Measurements from ENCODE around the gene MAP3K7CL. TPM values are rescaled to one million over a fixed set of nuclear protein-coding genes. Genes with fewer than 3 reads are reported as not detected.
"Not testable (repeated sequence)": the region's sequence is repeated elsewhere in the genome, so short reads cannot be mapped to it uniquely, and the experiment has no call there.

MAP3K7CL gene
- polyA plus RNA-seq, 1 donor: 9.6 TPM

DNA sequence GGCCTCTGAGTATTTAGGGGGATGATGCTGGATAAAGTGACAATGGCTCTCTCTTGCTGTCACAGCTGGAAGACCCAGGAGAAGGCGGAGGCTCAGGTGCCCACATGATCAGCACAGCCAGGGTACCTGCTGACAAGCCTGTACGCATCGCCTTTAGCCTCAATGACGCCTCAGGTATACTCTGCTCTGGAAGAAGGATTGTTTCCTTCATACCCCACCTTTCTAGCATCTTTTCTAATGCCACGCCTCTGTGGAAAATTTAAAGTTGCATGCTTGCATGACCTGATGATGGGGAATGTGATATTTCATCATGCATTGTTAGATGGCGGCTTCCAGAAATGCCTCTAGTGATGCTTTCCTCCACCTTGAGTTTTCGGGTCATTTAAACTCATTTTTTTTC lies 2.8 kb downstream of the MAP3K7CL start:
- DNase-seq: no peak

- no peak for DNase-seq
Observed at GRCh38 chr21:29133796-29134195, 3.4 kb downstream of the MAP3K7CL start.

- DNase-seq: no peak
Observed at GRCh38 chr21:29135481-29135880, 5.0 kb downstream of the MAP3K7CL start.

- DNase-seq: no peak
Observed at GRCh38 chr21:29136033-29136432, 5.6 kb downstream of the MAP3K7CL start.

- DNase-seq: no peak
Observed at GRCh38 chr21:29144736-29145353, 14.4 kb downstream of the MAP3K7CL start.

DNA sequence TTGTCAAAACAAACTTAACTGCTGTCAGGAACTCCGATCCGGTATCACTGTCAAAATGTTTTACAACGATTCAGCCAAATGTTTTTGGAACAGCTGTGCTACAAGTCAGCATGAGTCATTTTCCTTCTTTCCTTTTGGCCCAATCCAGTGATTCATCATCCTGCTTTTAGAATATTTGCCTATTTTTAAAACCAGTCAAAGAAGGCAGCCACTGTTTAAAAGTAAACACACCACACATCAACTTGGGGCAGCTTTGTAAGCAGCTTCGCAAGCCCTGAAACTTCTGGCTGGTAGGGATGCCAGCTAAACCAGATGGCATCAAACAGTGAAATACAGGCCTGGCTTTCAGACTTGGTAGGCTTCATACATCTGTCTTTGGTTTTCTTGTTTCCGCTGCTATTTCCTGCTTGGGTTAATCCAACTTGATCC lies 14.9 kb downstream of the MAP3K7CL start:
- DNase-seq: no peak

DNA sequence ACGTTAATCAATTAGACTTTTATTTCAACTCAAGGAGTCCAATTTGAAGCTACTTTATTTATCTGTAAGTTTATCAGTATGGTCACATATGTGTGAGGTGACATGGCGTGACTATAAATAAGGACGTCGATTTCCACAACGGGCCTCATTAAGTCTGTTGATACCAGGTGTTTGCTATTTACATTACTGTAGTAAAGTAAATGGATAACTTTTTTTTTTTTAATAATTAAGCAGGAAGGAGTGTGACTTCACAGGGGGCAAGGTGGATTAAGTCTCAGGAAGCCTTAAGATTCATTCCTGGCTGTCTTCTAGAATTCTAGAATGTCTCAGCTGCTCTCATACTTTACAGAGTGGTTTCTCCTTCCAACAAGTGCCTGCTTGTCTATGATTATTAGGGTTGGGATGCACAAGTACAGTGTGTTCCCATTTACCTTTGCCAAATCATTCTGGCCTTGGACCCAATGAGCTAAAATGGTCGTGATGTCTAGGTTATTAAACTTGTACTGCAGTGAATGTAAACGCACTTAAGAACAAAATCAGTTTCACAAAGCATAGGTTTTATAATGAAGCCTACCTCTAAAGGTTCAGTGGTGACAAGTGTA lies 15.5 kb downstream of the MAP3K7CL start:
- DNase-seq: no peak

- DNase-seq: no peak
Observed at GRCh38 chr21:29146726-29147125, 16.3 kb downstream of the MAP3K7CL start.

- DNase-seq: no peak
Observed at GRCh38 chr21:29148530-29148929, 18.1 kb downstream of the MAP3K7CL start.

DNA sequence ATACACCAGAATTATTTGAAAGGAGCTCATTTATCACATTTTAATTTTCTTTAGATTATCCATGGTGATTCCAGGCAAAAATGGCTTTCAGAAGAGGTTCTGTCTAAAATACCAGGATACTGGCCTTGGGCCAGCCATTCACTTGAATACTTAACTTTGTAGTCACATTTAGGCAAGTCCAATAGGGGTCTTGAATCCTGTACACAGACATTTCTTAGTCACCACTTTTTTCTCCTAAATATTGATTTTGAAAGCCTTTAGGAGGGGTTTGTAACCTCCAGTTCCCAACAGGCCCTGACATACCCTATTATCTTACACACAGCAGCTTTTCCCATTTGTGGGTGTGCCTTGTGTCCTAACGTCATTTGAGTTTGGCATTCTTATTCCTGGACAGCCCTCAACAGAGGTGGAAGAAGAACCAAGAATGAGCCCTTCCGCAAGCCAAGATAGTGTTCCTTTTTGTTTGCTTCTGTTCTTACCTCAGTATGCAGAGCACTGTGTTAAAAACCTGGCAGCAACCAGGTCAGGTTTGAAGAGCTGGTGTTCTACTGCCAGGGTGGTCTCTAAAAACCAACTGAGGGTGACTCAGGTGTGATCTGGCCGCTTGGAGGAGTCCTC lies 19.5 kb downstream of the MAP3K7CL start:
- DNase-seq: no peak

DNA sequence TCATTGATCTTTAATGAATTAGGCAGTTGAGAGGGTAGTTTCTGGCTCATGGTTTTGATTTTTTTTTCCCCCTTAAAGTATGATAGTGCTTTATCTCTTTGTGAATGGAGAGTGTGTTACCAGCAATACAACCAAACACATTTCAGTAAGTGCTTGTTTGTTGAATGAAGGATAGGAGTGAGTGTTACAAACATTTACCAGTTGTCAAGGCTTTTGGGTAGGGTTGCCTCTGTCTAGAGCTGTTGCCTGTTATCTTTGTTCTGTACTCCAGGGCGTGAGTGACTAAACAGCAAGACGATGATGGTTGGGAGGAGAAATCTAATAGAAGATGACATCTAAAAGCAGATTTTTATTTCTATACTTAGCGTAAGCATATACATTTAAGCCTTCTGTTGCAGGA lies 21.5 kb downstream of the MAP3K7CL start:
- no peak for DNase-seq

- DNase-seq: no peak
Observed at GRCh38 chr21:29152916-29153315, 22.5 kb downstream of the MAP3K7CL start.

- DNase-seq: no peak
Observed at GRCh38 chr21:29154270-29154669, 23.8 kb downstream of the MAP3K7CL start.

DNA sequence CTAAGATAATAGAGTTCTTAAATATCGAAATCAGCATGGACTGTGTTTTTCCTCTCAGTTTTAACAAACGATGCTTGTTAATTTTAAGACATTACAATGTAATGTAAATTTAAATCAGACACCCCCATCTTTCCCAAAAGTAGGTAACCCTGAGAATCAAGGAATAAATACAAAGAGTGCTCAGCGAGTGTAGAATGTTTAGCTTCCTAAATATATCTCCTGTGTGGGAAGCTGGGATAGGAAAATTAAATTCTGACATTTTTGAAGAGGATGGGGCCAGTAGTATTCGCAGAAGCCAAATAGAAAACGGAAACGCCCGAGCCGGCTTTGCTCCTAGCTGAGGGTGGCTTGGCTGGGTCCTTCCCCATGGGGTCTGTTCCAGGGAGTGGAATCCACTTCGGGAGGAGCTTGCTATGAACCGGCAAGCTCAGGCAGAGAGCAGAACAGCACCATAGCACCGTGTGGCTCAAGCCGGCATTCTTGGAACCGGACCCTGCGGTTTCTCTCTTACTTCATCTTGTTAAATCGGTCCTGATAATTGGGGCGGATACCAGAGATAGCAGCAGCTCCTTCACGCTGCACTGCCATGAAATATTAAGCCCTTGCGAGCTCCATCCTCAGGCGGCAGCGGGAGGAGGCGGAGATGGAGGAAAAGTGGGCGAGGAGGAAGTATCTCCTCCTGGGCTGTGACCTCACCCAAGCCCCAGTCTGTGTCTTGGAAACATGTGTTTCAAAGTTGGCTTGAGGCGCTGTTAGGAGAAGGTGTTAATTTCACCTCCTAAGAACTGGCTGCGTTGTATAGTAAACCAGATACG lies 24.9 kb downstream of the MAP3K7CL start:
- DNase-seq: no peak

GRCh38 chr21:29155933-29156260 lies 25.5 kb downstream of the MAP3K7CL start:
- DNase-seq: no peak

- no peak for DNase-seq
Observed at GRCh38 chr21:29157080-29157479, 26.6 kb downstream of the MAP3K7CL start.

DNA sequence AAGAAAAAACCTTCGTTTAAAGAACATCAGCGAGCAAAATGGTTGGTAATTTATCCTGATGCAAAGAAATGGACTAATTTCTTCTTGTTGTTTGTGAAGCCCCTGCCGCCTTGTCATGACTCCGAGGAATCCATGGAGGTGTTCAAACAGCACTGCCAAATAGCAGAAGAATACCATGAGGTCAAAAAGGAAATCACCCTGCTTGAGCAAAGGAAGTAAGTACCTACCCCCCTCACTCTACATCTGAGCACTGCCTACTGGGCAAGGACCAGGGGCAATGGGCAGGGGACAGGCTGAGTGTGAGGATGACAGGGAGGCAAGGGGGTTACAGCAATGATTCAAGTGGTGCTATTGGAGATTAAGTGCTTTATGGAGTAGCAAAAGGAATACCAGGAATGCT lies 29.4 kb downstream of the MAP3K7CL start:
- DNase-seq: no peak

DNA sequence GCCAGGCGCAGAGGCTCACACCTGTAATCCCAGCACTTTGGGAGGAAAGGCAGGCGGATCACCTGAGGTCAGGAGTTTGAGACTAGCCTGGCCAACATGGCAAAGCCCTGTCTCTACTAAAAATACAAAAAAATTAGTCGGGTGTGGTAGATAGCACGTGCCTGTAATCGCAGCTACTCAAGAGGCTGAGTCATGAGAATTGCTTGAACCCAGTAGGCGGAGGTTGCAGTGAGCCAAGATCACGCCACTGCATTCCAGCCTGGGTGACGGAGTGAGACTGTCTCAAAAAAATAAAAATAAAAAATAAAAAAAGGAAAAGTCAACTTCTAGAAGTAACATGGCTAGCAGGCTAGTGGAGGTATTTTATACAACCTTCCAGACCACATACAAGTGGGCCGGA lies 32.4 kb downstream of the MAP3K7CL start:
- DNase-seq: not testable (repeated sequence)

DNA sequence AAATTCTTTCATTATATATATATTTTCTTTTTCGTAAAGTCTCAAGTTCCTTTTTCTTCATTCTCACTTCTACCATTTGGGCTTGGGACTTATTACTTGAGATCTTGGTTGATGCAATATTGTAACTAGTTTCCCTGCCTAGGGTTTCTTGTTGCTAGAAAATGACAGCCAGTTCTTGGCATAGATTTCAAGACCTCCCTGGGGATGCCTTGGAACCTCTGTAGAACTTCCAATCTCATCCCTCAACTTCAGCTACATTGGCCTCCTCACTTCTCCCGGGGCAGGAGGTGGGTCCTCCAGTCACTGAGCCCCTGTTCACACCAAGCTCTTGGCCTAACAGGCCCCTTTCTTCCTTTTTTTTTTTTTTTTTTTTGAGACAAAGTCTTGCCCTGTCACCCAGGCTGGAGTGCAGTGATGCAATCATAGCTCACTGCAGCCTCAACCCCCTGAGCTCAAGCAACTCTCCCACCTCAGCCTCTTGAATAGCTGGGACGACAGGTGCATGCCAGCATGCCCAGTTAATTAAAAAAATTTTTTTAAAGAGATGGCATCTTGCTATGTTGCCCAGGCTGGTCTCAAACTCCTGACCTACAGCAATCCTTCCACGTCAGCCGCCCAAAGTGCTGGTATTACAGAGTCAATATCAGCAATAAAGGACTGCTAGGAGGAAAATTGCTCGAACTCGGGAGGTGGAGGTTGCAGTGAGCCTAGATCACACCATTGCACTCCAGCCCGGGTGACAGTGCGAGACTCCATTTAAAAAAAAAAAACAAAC lies 33.1 kb downstream of the MAP3K7CL start:
- no peak for DNase-seq

DNA sequence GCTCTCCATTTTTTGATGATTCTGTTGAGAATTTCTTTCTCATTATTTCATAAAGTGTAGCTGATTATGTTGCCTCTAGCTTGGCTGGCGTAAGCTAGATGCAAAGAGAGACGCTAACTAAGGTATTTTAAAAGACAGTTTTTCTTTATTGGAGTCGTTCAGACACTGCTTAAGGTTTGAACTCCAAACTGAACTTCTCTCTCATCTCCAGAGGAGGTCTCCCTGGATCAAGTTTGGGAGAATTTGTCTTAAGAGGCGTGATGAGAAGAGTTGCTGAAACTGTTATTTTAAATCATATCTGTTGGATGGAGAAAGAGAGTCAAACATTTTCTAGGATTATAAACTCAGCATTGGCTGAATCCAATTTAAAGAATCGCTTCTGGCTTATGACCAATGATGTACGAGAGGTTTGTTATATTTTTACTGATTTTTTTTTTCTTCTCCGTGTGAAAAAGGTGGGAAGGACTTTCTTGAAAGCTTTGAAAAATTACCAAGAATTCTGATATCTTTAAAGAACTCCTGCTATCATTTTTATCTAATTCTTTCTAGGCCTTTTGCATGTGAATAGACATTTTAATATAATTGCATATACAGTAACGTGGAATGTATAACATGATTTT lies 34.0 kb downstream of the MAP3K7CL start:
- peak; percentile 35 for DNase-seq

DNA sequence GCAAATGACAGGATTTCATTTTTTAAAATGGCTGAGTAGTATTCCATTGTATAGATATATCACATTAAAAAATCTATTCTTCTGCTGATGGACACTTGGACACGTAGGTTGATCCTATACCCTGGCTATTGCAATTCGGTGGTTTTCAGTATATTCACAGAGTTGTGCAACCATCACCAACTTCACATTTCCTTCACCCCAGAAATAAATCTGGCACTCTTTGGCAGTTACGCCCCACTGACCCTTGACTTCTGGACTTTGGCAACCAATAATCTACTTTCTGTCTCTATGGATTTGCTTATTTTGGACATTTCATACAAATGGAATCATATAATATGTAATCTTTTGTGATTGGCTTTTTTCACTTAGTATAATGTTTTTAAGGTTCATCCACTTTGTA lies 35.9 kb downstream of the MAP3K7CL start:
- no peak for DNase-seq

DNA sequence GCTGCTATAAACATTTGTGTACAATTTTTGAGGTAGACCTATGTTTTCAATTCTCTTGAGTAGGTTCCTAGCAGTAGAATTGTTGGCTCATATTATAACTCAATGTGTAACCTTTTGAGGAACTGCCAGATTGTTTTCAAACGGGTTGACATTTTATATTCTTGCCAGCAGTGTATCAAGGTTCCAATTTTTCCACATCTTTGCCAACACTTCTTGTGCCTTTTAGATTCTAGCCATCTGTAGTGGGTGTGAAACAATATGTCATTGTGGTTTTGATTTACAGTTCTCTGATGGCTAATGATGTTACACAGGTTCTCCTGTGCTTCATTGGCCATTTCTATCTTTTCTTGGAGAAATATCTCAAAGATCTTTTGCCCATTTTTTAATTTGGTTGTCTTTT lies 36.4 kb downstream of the MAP3K7CL start:
- no peak for DNase-seq
